Measurements from ENCODE around the gene EPB41. TPM values are rescaled to one million over a fixed set of nuclear protein-coding genes. Genes with fewer than 3 reads are reported as not detected.

Gene EPB41
- total RNA-seq, 1 experiment from 2014 or later = 41.7 TPM

GRCh38 chr1:28882009-28882628 lies 32.2 kb upstream of the EPB41 start:
- DNase-seq (ENCODE audit: low read depth, low spot score) (peak; percentile 93), ATAC-seq (peak; percentile 71)
- TF ChIP-seq YY1 (IDR thresholded peaks at IDR 0.05; ENCODE audit: extremely low read depth, insufficient replicate concordance, low read depth, low read length) (peak; percentile 59), POLR2AphosphoS5 (IDR thresholded peaks at IDR 0.05; ENCODE audit: low read depth, low read length) (0 out of 2 replicates have a peak, but pooled peaks have one; percentile 32), ATF3 (IDR thresholded peaks at IDR 0.05) (no peak), TCF7L2 (IDR thresholded peaks at IDR 0.05; ENCODE audit: borderline replicate concordance, extremely low read depth, insufficient read depth, insufficient read length) (no peak), ELF1 (IDR thresholded peaks at IDR 0.05; ENCODE audit: borderline replicate concordance, low read depth) (no peak), JUND (IDR thresholded peaks at IDR 0.05) (no peak), ZBTB33 (IDR thresholded peaks at IDR 0.05; ENCODE audit: extremely low read depth, insufficient replicate concordance, low read length) (peak; percentile 22), EZH2 (IDR thresholded peaks at IDR 0.05) (no peak)
- TF ChIP-seq, protein P1, sequence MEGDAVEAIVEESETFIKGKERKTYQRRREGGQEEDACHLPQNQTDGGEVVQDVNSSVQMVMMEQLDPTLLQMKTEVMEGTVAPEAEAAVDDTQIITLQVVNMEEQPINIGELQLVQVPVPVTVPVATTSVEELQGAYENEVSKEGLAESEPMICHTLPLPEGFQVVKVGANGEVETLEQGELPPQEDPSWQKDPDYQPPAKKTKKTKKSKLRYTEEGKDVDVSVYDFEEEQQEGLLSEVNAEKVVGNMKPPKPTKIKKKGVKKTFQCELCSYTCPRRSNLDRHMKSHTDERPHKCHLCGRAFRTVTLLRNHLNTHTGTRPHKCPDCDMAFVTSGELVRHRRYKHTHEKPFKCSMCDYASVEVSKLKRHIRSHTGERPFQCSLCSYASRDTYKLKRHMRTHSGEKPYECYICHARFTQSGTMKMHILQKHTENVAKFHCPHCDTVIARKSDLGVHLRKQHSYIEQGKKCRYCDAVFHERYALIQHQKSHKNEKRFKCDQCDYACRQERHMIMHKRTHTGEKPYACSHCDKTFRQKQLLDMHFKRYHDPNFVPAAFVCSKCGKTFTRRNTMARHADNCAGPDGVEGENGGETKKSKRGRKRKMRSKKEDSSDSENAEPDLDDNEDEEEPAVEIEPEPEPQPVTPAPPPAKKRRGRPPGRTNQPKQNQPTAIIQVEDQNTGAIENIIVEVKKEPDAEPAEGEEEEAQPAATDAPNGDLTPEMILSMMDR (IDR thresholded peaks at IDR 0.05 in 2 of 3, conservative IDR thresholded peaks at IDR 0.05 in 1 of 3; ENCODE audit: borderline replicate concordance in 1 of 3, insufficient read depth in 1 of 3, low read depth in 2 of 3, low read length in 2 of 3) = peak in 2 of 3 experiments; percentile 92 to 96; a peak in 4 of 6 replicates
- TF ChIP-seq, protein P2, sequence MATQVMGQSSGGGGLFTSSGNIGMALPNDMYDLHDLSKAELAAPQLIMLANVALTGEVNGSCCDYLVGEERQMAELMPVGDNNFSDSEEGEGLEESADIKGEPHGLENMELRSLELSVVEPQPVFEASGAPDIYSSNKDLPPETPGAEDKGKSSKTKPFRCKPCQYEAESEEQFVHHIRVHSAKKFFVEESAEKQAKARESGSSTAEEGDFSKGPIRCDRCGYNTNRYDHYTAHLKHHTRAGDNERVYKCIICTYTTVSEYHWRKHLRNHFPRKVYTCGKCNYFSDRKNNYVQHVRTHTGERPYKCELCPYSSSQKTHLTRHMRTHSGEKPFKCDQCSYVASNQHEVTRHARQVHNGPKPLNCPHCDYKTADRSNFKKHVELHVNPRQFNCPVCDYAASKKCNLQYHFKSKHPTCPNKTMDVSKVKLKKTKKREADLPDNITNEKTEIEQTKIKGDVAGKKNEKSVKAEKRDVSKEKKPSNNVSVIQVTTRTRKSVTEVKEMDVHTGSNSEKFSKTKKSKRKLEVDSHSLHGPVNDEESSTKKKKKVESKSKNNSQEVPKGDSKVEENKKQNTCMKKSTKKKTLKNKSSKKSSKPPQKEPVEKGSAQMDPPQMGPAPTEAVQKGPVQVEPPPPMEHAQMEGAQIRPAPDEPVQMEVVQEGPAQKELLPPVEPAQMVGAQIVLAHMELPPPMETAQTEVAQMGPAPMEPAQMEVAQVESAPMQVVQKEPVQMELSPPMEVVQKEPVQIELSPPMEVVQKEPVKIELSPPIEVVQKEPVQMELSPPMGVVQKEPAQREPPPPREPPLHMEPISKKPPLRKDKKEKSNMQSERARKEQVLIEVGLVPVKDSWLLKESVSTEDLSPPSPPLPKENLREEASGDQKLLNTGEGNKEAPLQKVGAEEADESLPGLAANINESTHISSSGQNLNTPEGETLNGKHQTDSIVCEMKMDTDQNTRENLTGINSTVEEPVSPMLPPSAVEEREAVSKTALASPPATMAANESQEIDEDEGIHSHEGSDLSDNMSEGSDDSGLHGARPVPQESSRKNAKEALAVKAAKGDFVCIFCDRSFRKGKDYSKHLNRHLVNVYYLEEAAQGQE (IDR thresholded peaks at IDR 0.05; ENCODE audit: low read depth) = no peak
- RAD21 ChIA-PET (ENCODE audit: low non-redundant PET in 1 of 2, low total read pairs in 2 of 2, uncharacterized antibody in 2 of 2, unreplicated experiment in 2 of 2) = interaction anchor here (0.6 to 1.2 kb wide), 13 partner anchors 54 to 321 kb away, joined by 3 to 18 read pairs (median 4); no protein-coding TSS in a partner anchor
- Histone ChIP-seq H3K27ac (ENCODE audit: low read depth, low read length) (no peak overlapping the region), H3K9me3 (ENCODE audit: control insufficient read depth in 1 of 2, insufficient read depth in 1 of 2, low read depth in 1 of 2, low read length in 2 of 2) (no peaks in the 10 kb centered on the region), H3K4me1 (ENCODE audit: control insufficient read depth in 1 of 2, insufficient read depth in 2 of 2, low read length in 2 of 2) (peaks cover 23 to 50% of the 10 kb centered on the region in 2 experiments), H3K36me3 (ENCODE audit: control insufficient read depth in 1 of 2, insufficient read depth in 2 of 2, low read length in 2 of 2) (no peaks in the 10 kb centered on the region), H3K9me2 (ENCODE audit: insufficient read depth) (no peaks in the 10 kb centered on the region), H3K4me3 (replicated peaks in 1 of 2; ENCODE audit: low read depth in 1 of 2, low read length in 2 of 2) (no peak overlapping the region), H3K4me2 (ENCODE audit: low read length) (peak overlapping the region; percentile 59), H3K9ac (ENCODE audit: low read length) (peak overlapping the region; percentile 7; the same call in 1 of the 2 replicates), H3K79me2 (ENCODE audit: insufficient read depth, low read length) (no peaks in the 10 kb centered on the region), H3K27me3 (ENCODE audit: insufficient read depth, low read length) (no peaks in the 10 kb centered on the region), H4K20me1 (ENCODE audit: insufficient read depth) (no peaks in the 10 kb centered on the region), H2AFZ (ENCODE audit: low read depth, low read length, poor library complexity, severe bottlenecking) (peak overlapping the region; percentile 92)
- intact Hi-C loops (cut with micrococcal nuclease) = loop anchor here (1.0 kb wide), 4 partner anchors 152 to 321 kb away; no protein-coding TSS in a partner anchor
- POLR2A ChIA-PET = interaction anchor here (0.6 to 1.8 kb wide), 6 partner anchors 152 to 321 kb away, joined by 3 to 11 read pairs (median 4); partner anchors contain the start of genes RNU11 and SRSF4
- BruUV-seq (replicated peaks) = no TSS peak
- CTCF ChIA-PET = interaction anchor here (0.7 to 5.5 kb wide), 25 partner anchors 9 to 1825 kb away, joined by 3 to 122 read pairs (median 5); partner anchors contain the start of genes EPB41 and SRSF4
